Activated B cell treated with CpG ODN at 0.5 μM for 24 hours (primary cell): ENCODE measurements around the gene ATP6V1F. TPM values are rescaled to one million over a fixed set of nuclear protein-coding genes. Genes with fewer than 3 reads are reported as not detected.

Experiments
- ATAC-seq: fragments of 200-7000 bp; cut with Tn5 transposase; one replicate; pipeline ENCODE4 v1.10.0; 2021; ENCODE audit warnings: low read depth, mild to moderate bottlenecking, moderate library complexity
- CTCF ChIA-PET: fragments of 350-600 bp; sonication (Branson Sonifier 250); formaldehyde crosslinking; loops from one replicate; lab custom pipeline; 2021; ENCODE audit warnings: antibody characterized with exemption; lab: Charles Lee
- POLR2A ChIA-PET: fragments of 350-600 bp; sonication (Branson Sonifier 250); formaldehyde crosslinking; loops from one replicate; lab custom pipeline; 2021; ENCODE audit warnings: antibody characterized with exemption; lab: Charles Lee
- DNase-seq: peaks from one replicate; pipeline ENCODE4 v3.0.0; 2022
- H3K27ac Mint-ChIP-seq: one replicate; pipeline ENCODE4 v1.8.0; 2020; ENCODE audit warnings: mixed read lengths
- H3K27me3 Mint-ChIP-seq: one replicate; pipeline ENCODE4 v1.8.0; 2021; ENCODE audit warnings: mixed read lengths
- H3K36me3 Mint-ChIP-seq: one replicate; pipeline ENCODE4 v1.8.0; 2021; ENCODE audit warnings: low read depth, mixed read lengths
- H3K4me1 Mint-ChIP-seq: one replicate; pipeline ENCODE4 v1.8.0; 2021; ENCODE audit warnings: mixed read lengths
- H3K4me3 Mint-ChIP-seq: one replicate; pipeline ENCODE4 v1.8.0; 2020; ENCODE audit warnings: mild to moderate bottlenecking, mixed read lengths
- H3K9me3 Mint-ChIP-seq: one replicate; pipeline ENCODE4 v1.8.0; 2020; ENCODE audit warnings: mixed read lengths
- intact Hi-C: fragments of 100-400 bp; cut with micrococcal nuclease; formaldehyde crosslinking; loops from one replicate; pipeline ENCODE4 v1.15.1; 2024
- total RNA-seq: library from RNA; stranded (reverse); gene quantifications from 2 replicates; pipeline ENCODE4 v1.2.3, GENCODE V29; 2022
- TF ChIP-seq, protein P1 (sequence below): fragments of 200-600 bp; IDR thresholded peaks from one replicate; pipeline ENCODE4 v1.8.0; 2022; ENCODE audit warnings: antibody characterized with exemption, mild to moderate bottlenecking

The ATP6V1F gene
- total RNA-seq, 1 donor from 2014 or later, result 100.0 TPM

DNA sequence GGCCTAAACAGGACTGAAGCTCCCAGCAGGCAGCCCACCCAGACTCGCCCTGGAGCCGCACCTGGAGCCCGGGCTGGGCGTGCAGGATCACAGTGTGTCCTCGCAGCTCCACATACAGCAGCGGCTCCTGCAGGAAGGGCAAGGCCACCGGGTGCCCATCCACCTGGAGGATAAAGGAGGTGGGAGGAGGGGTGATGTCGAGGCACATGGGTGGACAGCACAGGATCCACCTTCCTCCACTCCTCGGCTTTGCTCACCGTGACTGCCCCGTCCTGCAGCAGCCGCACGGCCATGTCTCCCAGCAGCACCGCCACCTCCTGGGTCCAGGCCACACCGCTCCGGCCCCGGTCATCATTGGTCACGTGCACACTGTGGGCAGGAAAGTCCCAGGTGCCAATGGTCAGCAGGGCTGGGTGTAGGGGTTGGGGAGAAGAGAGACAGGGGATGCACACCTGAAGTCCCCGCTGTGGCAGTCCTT lies 16.8 kb downstream of the ATP6V1F start:
- H3K27ac Mint-ChIP-seq, result no peak overlapping the region
- H3K9me3 Mint-ChIP-seq, result no peaks in the 10 kb centered on the region
- no peak overlapping the region for H3K4me3 Mint-ChIP-seq
- H3K27me3 Mint-ChIP-seq, result no peaks in the 10 kb centered on the region
- TF ChIP-seq, protein P1, sequence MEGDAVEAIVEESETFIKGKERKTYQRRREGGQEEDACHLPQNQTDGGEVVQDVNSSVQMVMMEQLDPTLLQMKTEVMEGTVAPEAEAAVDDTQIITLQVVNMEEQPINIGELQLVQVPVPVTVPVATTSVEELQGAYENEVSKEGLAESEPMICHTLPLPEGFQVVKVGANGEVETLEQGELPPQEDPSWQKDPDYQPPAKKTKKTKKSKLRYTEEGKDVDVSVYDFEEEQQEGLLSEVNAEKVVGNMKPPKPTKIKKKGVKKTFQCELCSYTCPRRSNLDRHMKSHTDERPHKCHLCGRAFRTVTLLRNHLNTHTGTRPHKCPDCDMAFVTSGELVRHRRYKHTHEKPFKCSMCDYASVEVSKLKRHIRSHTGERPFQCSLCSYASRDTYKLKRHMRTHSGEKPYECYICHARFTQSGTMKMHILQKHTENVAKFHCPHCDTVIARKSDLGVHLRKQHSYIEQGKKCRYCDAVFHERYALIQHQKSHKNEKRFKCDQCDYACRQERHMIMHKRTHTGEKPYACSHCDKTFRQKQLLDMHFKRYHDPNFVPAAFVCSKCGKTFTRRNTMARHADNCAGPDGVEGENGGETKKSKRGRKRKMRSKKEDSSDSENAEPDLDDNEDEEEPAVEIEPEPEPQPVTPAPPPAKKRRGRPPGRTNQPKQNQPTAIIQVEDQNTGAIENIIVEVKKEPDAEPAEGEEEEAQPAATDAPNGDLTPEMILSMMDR, result no peak
- peaks cover 3% of the 10 kb centered on the region for H3K4me1 Mint-ChIP-seq
- ChIA-PET POLR2A (no interaction called here), CTCF (no interaction called here)
- intact Hi-C loops, result no loop called here
- ATAC-seq (no peak), DNase-seq (no peak)
- no peaks in the 10 kb centered on the region for H3K36me3 Mint-ChIP-seq

DNA sequence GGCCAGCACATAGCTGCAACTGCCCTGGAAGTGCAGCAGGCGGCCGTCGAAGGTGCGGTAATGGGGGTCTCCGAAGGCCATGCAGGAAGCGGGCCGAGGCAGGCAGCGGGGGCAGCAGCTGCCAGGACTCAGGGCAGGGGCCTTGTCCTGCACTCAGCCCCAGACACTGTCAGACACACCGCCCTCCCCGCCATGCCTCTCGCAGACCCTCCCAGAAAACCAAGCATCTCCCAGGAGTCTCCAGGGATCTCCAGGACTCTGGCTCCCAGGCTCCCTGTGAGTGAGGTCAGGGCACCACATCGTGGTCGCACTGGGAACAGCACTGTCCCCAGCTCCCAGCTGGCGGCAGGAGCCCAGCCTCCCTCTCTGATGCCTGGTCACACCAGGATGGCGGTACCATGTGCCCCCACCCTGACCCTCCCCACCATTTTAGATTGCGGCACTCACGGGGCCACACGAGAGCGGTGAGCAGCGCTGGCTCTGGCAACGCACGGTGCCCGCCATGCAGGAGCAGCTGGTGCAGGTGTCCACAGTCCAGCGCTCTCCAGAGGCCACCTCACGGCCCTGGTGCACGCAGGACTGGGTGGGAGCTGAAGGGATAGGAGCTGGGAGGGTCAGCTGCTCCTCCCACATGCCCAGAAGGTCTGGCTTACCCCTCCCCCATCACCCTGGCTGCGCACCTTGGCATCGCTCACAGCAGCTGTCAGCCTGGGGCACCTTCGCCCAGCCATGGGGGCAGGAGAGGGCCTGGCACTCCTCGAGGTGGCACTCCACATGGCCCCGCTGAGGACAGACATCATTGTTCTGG lies 17.5 kb downstream of the ATP6V1F start:
- ChIA-PET POLR2A (no interaction called here), CTCF (interaction anchor here (0.8 to 0.9 kb wide), 2 partner anchors 20 to 272 kb away, joined by 3 to 4 read pairs; no protein-coding TSS in a partner anchor)
- TF ChIP-seq, protein P1, result no peak
- Mint-ChIP-seq H3K9me3 (no peaks in the 10 kb centered on the region), H3K4me1 (peaks cover 3% of the 10 kb centered on the region), H3K27me3 (peaks cover under 1% of the 10 kb centered on the region), H3K36me3 (no peaks in the 10 kb centered on the region), H3K27ac (no peak overlapping the region), H3K4me3 (no peak overlapping the region)
- no peak for ATAC-seq
- intact Hi-C loops, result loop anchor here (5.0 kb wide), 1 partner anchor 183 kb away; no protein-coding TSS in a partner anchor
- no peak for DNase-seq

DNA sequence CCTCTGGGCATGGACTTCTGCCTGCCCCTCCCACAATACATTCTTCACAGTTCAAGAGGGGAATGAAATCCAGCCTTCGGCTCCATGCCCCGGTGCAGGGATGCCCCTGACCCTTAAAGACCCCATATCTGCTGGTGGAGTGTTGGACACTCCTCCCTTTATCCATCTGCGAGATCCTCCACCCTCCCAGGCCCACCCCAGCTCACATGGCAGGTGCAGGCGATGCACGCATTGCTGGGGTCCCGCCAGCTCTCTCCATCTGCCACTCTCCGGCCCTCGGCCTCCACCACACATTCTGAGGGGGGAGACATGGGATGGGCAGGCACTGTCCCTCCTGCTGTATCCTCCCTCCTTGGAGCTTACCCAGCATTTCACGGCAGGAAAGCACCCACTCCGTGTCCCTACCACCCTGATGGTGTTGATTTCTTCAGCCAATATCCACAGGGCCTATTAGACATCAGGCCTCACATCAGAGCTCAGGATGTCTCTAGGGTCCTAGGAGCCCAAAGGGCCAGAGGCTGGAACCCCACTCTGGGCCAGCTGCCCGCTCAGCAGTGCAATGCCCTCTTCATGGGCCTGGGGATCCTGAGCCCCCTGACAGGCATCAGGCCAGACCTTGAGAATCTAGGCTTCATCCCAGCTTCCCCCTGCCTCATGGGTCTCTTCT lies 18.3 kb downstream of the ATP6V1F start:
- Mint-ChIP-seq H3K27me3 (peaks cover 3% of the 10 kb centered on the region), H3K4me1 (peaks cover 3% of the 10 kb centered on the region), H3K27ac (no peak overlapping the region), H3K36me3 (no peaks in the 10 kb centered on the region), H3K9me3 (no peaks in the 10 kb centered on the region), H3K4me3 (no peak overlapping the region)
- ATAC-seq, result no peak
- DNase-seq, result no peak
- TF ChIP-seq, protein P1, result no peak
- intact Hi-C loops, result loop anchor here (5.0 kb wide), 1 partner anchor 184 kb away; no protein-coding TSS in a partner anchor
- CTCF ChIA-PET, result interaction anchor here (0.9 kb wide), 1 partner anchor 272 kb away, joined by 4 read pairs; no protein-coding TSS in a partner anchor
- POLR2A ChIA-PET, result no interaction called here

DNA sequence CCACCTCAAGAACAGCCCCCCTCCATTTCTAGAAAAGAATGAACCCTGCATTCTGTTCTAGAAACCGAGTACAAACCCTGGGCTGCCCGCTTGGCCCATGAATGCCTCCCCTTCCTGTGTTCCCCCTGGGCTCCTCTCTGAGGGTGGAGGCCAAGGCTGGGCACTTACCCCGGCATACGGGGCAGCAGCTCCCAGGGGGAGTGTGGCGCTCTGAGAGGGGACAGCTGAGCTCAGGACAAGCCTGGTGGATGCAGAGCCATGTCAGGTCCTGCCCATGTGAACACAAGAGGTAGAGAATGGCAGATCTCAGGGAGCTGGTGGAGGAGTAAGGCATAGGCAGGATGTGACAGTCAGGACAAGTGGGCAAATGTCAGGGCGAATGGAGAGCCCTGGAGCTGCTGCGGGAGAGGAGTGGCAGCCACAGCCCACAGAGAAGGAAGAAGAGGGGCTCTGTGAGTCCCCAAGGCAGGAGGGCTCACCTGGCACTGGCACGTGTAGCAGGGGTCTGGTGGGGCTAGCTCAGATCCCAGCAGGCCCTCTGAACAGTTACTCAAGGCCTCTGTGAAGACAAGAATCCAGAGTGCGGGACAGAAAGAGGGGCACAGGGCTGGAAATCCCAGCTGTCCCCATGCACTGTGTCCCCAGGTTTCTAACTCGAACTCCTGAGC lies 18.9 kb downstream of the ATP6V1F start:
- no peak overlapping the region for H3K27ac Mint-ChIP-seq
- H3K4me1 Mint-ChIP-seq, result peaks cover 3% of the 10 kb centered on the region
- CTCF ChIA-PET, result interaction anchor here (2.8 kb wide), 1 partner anchor 40 kb away, joined by 13 read pairs; no protein-coding TSS in a partner anchor
- DNase-seq (no peak), ATAC-seq (no peak)
- H3K36me3 Mint-ChIP-seq, result no peaks in the 10 kb centered on the region
- intact Hi-C loops, result loop anchor here (2.0 to 5.0 kb wide), 2 partner anchors 19 to 184 kb away; partner anchors contain the start of gene ATP6V1F
- peaks cover 3% of the 10 kb centered on the region for H3K27me3 Mint-ChIP-seq
- no peak overlapping the region for H3K4me3 Mint-ChIP-seq
- POLR2A ChIA-PET, result no interaction called here
- TF ChIP-seq, protein P1, result no peak
- H3K9me3 Mint-ChIP-seq, result no peaks in the 10 kb centered on the region
